Measurements from ENCODE around the gene MTHFD2L. TPM values are rescaled to one million over a fixed set of nuclear protein-coding genes. Genes with fewer than 3 reads are reported as not detected.

Gene MTHFD2L
- total and polyA plus RNA-seq, 7 donors, result 6.8 to 27.1 (median 16.2) TPM

DNA sequence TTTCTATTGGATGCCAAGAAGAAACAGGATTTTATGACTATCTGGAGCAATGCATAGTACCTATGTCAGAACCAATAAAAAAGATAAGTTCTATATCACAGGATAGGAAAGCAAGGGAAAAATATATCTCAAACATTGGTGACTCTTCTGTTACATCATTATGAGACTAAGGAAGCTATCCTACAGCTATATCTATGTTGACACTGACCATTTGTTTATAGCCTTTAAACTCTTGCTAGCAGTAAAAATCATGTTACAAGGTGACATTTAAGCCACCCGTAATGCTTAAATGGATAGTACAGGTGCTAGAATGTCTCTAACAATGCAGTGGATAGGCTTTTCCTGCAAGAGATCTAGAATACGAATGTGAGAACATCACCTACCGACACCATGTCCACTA lies 121.8 kb downstream of the MTHFD2L start:
- Histone ChIP-seq H3K4me3 (no peak overlapping the region), H3K27ac (no peak overlapping the region), H3K36me3 (no peaks in the 10 kb centered on the region), H3K4me1 (no peaks in the 10 kb centered on the region), H3K9me3 (no peaks in the 10 kb centered on the region), H3K27me3 (no peaks in the 10 kb centered on the region)
- no peak for TF ChIP-seq POLR2AphosphoS5 (IDR thresholded peaks at IDR 0.05)
- no peak for TF ChIP-seq EP300 (IDR thresholded peaks at IDR 0.05)
- TF ChIP-seq, protein P1, sequence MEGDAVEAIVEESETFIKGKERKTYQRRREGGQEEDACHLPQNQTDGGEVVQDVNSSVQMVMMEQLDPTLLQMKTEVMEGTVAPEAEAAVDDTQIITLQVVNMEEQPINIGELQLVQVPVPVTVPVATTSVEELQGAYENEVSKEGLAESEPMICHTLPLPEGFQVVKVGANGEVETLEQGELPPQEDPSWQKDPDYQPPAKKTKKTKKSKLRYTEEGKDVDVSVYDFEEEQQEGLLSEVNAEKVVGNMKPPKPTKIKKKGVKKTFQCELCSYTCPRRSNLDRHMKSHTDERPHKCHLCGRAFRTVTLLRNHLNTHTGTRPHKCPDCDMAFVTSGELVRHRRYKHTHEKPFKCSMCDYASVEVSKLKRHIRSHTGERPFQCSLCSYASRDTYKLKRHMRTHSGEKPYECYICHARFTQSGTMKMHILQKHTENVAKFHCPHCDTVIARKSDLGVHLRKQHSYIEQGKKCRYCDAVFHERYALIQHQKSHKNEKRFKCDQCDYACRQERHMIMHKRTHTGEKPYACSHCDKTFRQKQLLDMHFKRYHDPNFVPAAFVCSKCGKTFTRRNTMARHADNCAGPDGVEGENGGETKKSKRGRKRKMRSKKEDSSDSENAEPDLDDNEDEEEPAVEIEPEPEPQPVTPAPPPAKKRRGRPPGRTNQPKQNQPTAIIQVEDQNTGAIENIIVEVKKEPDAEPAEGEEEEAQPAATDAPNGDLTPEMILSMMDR (IDR thresholded peaks at IDR 0.05), result no peak
- no peak for TF ChIP-seq POLR2A (IDR thresholded peaks at IDR 0.05)
- no peak for DNase-seq
- 87 to 90% methylated on average over 3 of the region's 3 CpGs for WGBS, 2 donors
- intact Hi-C loops (cut with DNase I), result no loop called here

DNA sequence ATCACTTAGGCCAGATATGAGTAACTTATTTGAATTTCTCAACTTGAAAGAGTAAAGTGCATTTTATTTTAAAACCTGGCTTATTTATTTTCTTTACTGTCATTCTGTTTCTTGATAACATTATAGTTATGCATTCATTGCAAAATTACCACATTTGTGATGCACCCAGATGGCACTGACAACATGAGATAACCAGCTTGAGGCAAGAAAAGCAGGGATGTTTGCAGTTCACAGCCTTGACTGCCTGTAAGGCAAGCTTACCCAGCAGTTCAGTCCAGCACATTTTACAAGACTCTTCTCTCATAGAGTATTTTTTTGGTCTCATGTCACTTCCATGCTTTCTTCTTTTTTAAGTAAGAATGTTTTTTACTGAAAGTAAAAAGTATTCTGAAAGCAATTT lies 125.0 kb downstream of the MTHFD2L start:
- Histone ChIP-seq H3K27me3 (no peaks in the 10 kb centered on the region), H3K4me1 (no peaks in the 10 kb centered on the region), H3K4me3 (no peak overlapping the region), H3K9me3 (no peaks in the 10 kb centered on the region), H3K27ac (no peak overlapping the region), H3K36me3 (peaks cover 0 to 2% (median 0%) of the 10 kb centered on the region in 4 donors)
- intact Hi-C loops (cut with DNase I), result no loop called here
- DNase-seq, result no peak
- TF ChIP-seq POLR2A (IDR thresholded peaks at IDR 0.05) (no peak), POLR2AphosphoS5 (IDR thresholded peaks at IDR 0.05) (no peak), EP300 (IDR thresholded peaks at IDR 0.05) (no peak)
- TF ChIP-seq, protein P1 (IDR thresholded peaks at IDR 0.05), result no peak

DNA sequence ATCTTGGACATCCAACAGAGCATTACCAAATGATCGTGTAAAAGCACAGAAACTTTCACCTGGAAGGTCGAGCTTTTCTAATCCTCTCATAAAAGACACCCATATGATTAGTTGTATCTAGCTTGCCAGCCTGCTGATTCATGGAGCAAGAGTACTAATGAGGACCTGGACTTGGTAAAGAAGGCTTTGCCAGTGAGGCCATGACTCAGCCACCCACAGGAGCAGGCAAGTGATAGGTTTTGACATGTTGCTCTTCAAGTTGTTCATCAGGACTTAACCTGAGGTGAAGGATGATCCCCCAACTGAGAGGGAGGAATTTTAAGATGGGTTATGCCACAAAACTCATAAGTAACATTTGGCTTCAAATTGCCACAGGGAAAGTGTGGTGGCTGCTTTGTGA lies 125.7 kb downstream of the MTHFD2L start:
- TF ChIP-seq POLR2A (IDR thresholded peaks at IDR 0.05) (no peak), EP300 (IDR thresholded peaks at IDR 0.05) (no peak), POLR2AphosphoS5 (IDR thresholded peaks at IDR 0.05) (no peak)
- TF ChIP-seq, protein P1 (IDR thresholded peaks at IDR 0.05), result no peak
- Histone ChIP-seq H3K27me3 (no peaks in the 10 kb centered on the region), H3K9me3 (no peaks in the 10 kb centered on the region), H3K36me3 (peaks cover 0 to 5% (median 0%) of the 10 kb centered on the region in 4 donors), H3K4me3 (no peak overlapping the region), H3K27ac (no peak overlapping the region), H3K4me1 (no peaks in the 10 kb centered on the region)
- intact Hi-C loops (cut with DNase I), result no loop called here
- no peak for DNase-seq
- WGBS, 2 donors, result 86 to 90% methylated on average over 2 of the region's 2 CpGs

DNA sequence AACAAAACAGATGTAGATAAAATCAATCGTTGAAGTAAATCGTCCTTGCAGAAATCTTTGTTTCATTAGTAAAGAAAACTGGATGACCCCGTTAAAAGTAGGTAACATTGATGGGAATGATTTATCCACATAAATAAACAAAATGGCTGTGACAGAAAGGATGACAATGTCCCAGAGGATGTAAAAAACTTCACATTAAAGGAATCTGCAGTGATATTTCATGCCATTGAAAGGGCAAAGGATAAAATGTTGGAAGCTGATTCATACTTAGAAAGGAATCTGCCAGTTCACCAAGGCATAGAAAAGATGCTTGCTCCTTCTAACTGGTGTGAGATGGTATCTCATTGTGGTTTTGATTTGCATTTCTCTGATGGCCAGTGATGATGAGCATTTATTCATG lies 126.1 kb downstream of the MTHFD2L start:
- H3K27me3 ChIP-seq, result no peaks in the 10 kb centered on the region
- DNase-seq, result no peak
- peaks cover 0 to 5% (median 0%) of the 10 kb centered on the region in 4 donors for H3K36me3 ChIP-seq
- WGBS, 2 donors, result 86 to 93% methylated on average over 3 of the region's 3 CpGs
- intact Hi-C loops (cut with DNase I), result no loop called here
- H3K9me3 ChIP-seq, result no peaks in the 10 kb centered on the region
- TF ChIP-seq POLR2A (IDR thresholded peaks at IDR 0.05), result no peak
- TF ChIP-seq POLR2AphosphoS5 (IDR thresholded peaks at IDR 0.05), result no peak
- TF ChIP-seq EP300 (IDR thresholded peaks at IDR 0.05), result no peak
- TF ChIP-seq, protein P1 (IDR thresholded peaks at IDR 0.05), result no peak
- no peak overlapping the region for H3K27ac ChIP-seq
- H3K4me1 ChIP-seq, result no peaks in the 10 kb centered on the region
- H3K4me3 ChIP-seq, result no peak overlapping the region

DNA sequence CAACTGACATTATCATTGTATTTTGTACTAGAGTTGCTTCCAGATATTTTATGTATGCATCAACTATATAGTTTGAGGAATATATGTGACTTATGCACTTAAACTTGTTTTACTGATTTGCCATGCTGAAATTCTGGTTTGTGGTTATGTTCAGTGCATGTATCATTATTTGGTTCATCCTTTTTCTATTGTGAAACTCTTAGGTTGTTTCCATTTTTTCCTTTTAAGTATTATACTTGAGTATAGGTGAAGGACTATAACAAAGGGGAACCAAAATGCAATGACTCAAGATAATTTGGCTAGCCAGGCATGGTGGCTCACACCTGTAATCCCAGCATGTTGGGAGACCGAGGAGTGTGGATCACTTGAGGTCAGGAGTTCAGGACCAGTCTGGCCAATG lies 129.2 kb downstream of the MTHFD2L start:
- Histone ChIP-seq H3K9me3 (no peaks in the 10 kb centered on the region), H3K27me3 (no peaks in the 10 kb centered on the region), H3K27ac (no peak overlapping the region), H3K4me3 (no peak overlapping the region), H3K36me3 (peaks cover 0 to 5% (median 0%) of the 10 kb centered on the region in 4 donors), H3K4me1 (no peaks in the 10 kb centered on the region)
- TF ChIP-seq POLR2AphosphoS5 (IDR thresholded peaks at IDR 0.05) (no peak), POLR2A (IDR thresholded peaks at IDR 0.05) (no peak), EP300 (IDR thresholded peaks at IDR 0.05) (no peak)
- TF ChIP-seq, protein P1 (IDR thresholded peaks at IDR 0.05), result no peak
- DNase-seq, result no peak
- intact Hi-C loops (cut with DNase I), result no loop called here
- 91 to 94% methylated on average over 1 of the region's 1 CpG for WGBS, 2 donors
